ENCODE data around the gene SAA2. TPM values are rescaled to one million over a fixed set of nuclear protein-coding genes. Genes with fewer than 3 reads are reported as not detected.

Gene SAA2
- total and polyA plus RNA-seq, 2 experiments from 2014 or later = not detected

- Histone ChIP-seq H3K9me2 (ENCODE audit: insufficient read depth) (no peaks in the 10 kb centered on the region), H4K20me1 (ENCODE audit: insufficient read depth) (no peaks in the 10 kb centered on the region), H3K27ac (no peak overlapping the region), H3K4me2 (ENCODE audit: unreplicated experiment) (no peak overlapping the region), H3K79me2 (ENCODE audit: insufficient read depth) (no peaks in the 10 kb centered on the region), H3K4me3 (no peak overlapping the region), H3K36me3 (ENCODE audit: low read depth) (no peaks in the 10 kb centered on the region), H2AFZ (no peak overlapping the region), H3K27me3 (replicated peaks; ENCODE audit: insufficient read depth) (peaks cover 21% of the 10 kb centered on the region; the same call in 1 of the 2 replicates), H3K4me1 (ENCODE audit: insufficient read depth) (no peaks in the 10 kb centered on the region), H3K9ac (no peak overlapping the region), H3F3A (ENCODE audit: insufficient read depth) (no peaks in the 10 kb centered on the region), H3K9me3 (ENCODE audit: low read depth) (no peaks in the 10 kb centered on the region)
- WGBS, 2 experiments (ENCODE audit: low coverage in 1 of 2, low lambda C conversion rate in 2 of 2, missing lambda C conversion rate in 2 of 2) = 37 to 40% methylated on average over 8 of the region's 8 CpGs
- TF ChIP-seq EZH2phosphoT487 (IDR thresholded peaks at IDR 0.05; ENCODE audit: insufficient read depth, low read depth) (no peak), EZH2 (IDR thresholded peaks at IDR 0.05; ENCODE audit: insufficient read depth, poor library complexity, severe bottlenecking) (no peak)
- in situ Hi-C loops (cut with MboI) = no loop called here
- DNase-seq = no peak
These were observed 12.8 kb downstream of the SAA2 start for GRCh38 chr11:18235394-18236334.

DNA sequence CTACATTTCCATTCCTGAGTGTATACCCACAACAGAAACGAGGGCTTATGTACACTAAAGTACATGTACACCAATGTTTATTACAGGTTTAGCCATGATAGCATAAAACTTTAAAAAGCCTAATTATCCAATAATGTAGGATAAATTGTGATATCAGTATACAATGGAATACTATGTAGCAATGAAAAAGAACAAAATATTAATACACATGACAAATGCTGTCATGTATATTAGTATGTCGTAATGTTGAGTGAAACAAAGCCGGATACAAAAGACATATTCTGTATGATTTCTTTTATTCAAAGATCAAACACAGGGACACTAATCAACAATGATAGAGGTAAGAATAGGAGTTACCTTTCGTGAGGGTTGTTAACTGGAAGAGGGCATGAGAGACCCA is 14.6 kb downstream of the SAA2 start:
- no peak overlapping the region for H3K4me3 ChIP-seq
- H3K27me3 ChIP-seq (replicated peaks; ENCODE audit: insufficient read depth) = peaks cover 21% of the 10 kb centered on the region; the same call in 1 of the 2 replicates
- 60 to 65% methylated on average over 4 of the region's 4 CpGs for WGBS, 2 experiments (ENCODE audit: low coverage in 1 of 2, low lambda C conversion rate in 2 of 2, missing lambda C conversion rate in 2 of 2)
- H3F3A ChIP-seq (ENCODE audit: insufficient read depth) = no peaks in the 10 kb centered on the region
- H3K36me3 ChIP-seq (ENCODE audit: low read depth) = no peaks in the 10 kb centered on the region
- TF ChIP-seq EZH2phosphoT487 (IDR thresholded peaks at IDR 0.05; ENCODE audit: insufficient read depth, low read depth) (no peak), EZH2 (IDR thresholded peaks at IDR 0.05; ENCODE audit: insufficient read depth, poor library complexity, severe bottlenecking) (no peak)
- no peaks in the 10 kb centered on the region for H4K20me1 ChIP-seq (ENCODE audit: insufficient read depth)
- in situ Hi-C loops (cut with MboI) = no loop called here
- no peak for DNase-seq
- H3K9me2 ChIP-seq (ENCODE audit: insufficient read depth) = no peaks in the 10 kb centered on the region
- no peak overlapping the region for H3K27ac ChIP-seq
- H3K9me3 ChIP-seq (ENCODE audit: low read depth) = no peaks in the 10 kb centered on the region
- no peak overlapping the region for H3K9ac ChIP-seq
- no peak overlapping the region for H3K4me2 ChIP-seq (ENCODE audit: unreplicated experiment)
- no peaks in the 10 kb centered on the region for H3K79me2 ChIP-seq (ENCODE audit: insufficient read depth)
- no peak overlapping the region for H2AFZ ChIP-seq
- no peaks in the 10 kb centered on the region for H3K4me1 ChIP-seq (ENCODE audit: insufficient read depth)

- Histone ChIP-seq H3K4me3 (no peak overlapping the region), H3K36me3 (ENCODE audit: low read depth) (no peaks in the 10 kb centered on the region), H3K27ac (no peak overlapping the region), H3K27me3 (replicated peaks; ENCODE audit: insufficient read depth) (peaks cover 10% of the 10 kb centered on the region; the same call in 1 of the 2 replicates), H3K4me2 (ENCODE audit: unreplicated experiment) (no peak overlapping the region), H3K9me3 (ENCODE audit: low read depth) (no peaks in the 10 kb centered on the region), H4K20me1 (ENCODE audit: insufficient read depth) (no peaks in the 10 kb centered on the region), H3K9ac (no peak overlapping the region), H3K9me2 (ENCODE audit: insufficient read depth) (no peaks in the 10 kb centered on the region), H2AFZ (no peak overlapping the region), H3K4me1 (ENCODE audit: insufficient read depth) (no peaks in the 10 kb centered on the region), H3K79me2 (ENCODE audit: insufficient read depth) (no peaks in the 10 kb centered on the region), H3F3A (ENCODE audit: insufficient read depth) (no peaks in the 10 kb centered on the region)
- no peak for DNase-seq
- TF ChIP-seq EZH2 (IDR thresholded peaks at IDR 0.05; ENCODE audit: insufficient read depth, poor library complexity, severe bottlenecking) (no peak), EZH2phosphoT487 (IDR thresholded peaks at IDR 0.05; ENCODE audit: insufficient read depth, low read depth) (no peak)
- in situ Hi-C loops (cut with MboI) = no loop called here
- 29 to 32% methylated on average over 2 of the region's 2 CpGs for WGBS, 2 experiments (ENCODE audit: low coverage in 1 of 2, low lambda C conversion rate in 2 of 2, missing lambda C conversion rate in 2 of 2)
These were observed 17.6 kb downstream of the SAA2 start for GRCh38 chr11:18230859-18231258.

- H3K36me3 ChIP-seq (ENCODE audit: low read depth) = no peaks in the 10 kb centered on the region
- no peak overlapping the region for H3K9ac ChIP-seq
- H3K27me3 ChIP-seq (replicated peaks; ENCODE audit: insufficient read depth) = peaks cover 3% of the 10 kb centered on the region; the same call in 1 of the 2 replicates
- H3K27ac ChIP-seq = no peak overlapping the region
- no peaks in the 10 kb centered on the region for H3K9me3 ChIP-seq (ENCODE audit: low read depth)
- no peaks in the 10 kb centered on the region for H3K79me2 ChIP-seq (ENCODE audit: insufficient read depth)
- no peaks in the 10 kb centered on the region for H3K9me2 ChIP-seq (ENCODE audit: insufficient read depth)
- no peaks in the 10 kb centered on the region for H3F3A ChIP-seq (ENCODE audit: insufficient read depth)
- no peak overlapping the region for H3K4me3 ChIP-seq
- 53 to 62% methylated on average over 3 of the region's 3 CpGs for WGBS, 2 experiments (ENCODE audit: low coverage in 1 of 2, low lambda C conversion rate in 2 of 2, missing lambda C conversion rate in 2 of 2)
- in situ Hi-C loops (cut with MboI) = no loop called here
- DNase-seq = no peak
- TF ChIP-seq EZH2 (IDR thresholded peaks at IDR 0.05; ENCODE audit: insufficient read depth, poor library complexity, severe bottlenecking) (no peak), EZH2phosphoT487 (IDR thresholded peaks at IDR 0.05; ENCODE audit: insufficient read depth, low read depth) (no peak)
- no peaks in the 10 kb centered on the region for H4K20me1 ChIP-seq (ENCODE audit: insufficient read depth)
- H2AFZ ChIP-seq = no peak overlapping the region
- H3K4me1 ChIP-seq (ENCODE audit: insufficient read depth) = no peaks in the 10 kb centered on the region
- no peak overlapping the region for H3K4me2 ChIP-seq (ENCODE audit: unreplicated experiment)
These were observed 19.0 kb downstream of the SAA2 start for GRCh38 chr11:18229501-18229900.

Data from GM23248 (cell line).